H9 (cell line): Measurements from ENCODE around the gene MYO18B. TPM values are rescaled to one million over a fixed set of nuclear protein-coding genes. Genes with fewer than 3 reads are reported as not detected.

ENCODE experiments used
- DNase-seq: peaks from one replicate; pipeline ENCODE4 v3.0.0-alpha.2; 2017
- H2AFZ ChIP-seq: one replicate; pipeline ENCODE4 v1.6.1; 2013; ENCODE audit warnings: mild to moderate bottlenecking, low read length, control low read depth, moderate library complexity
- H2AK5ac ChIP-seq: 2 replicates; pipeline ENCODE4 v1.6.1; 2013; ENCODE audit warnings: low read length, control low read depth, mixed read lengths; ENCODE audit not compliant: insufficient read length
- H2BK120ac ChIP-seq: one replicate; pipeline ENCODE4 v1.6.1; 2013; ENCODE audit warnings: low read depth, mild to moderate bottlenecking, low read length, control low read depth, inconsistent platforms; ENCODE audit not compliant: poor library complexity, severe bottlenecking
- H2BK12ac ChIP-seq: 2 replicates; pipeline ENCODE4 v1.6.1; 2013; ENCODE audit warnings: low read length, control low read depth, mixed read lengths, low read depth; ENCODE audit not compliant: insufficient read length
- H2BK15ac ChIP-seq: 2 replicates; pipeline ENCODE4 v1.6.1; 2013; ENCODE audit warnings: low read depth, low read length, control low read depth
- H2BK20ac ChIP-seq: one replicate; pipeline ENCODE4 v1.6.1; 2013; ENCODE audit warnings: low read depth, mild to moderate bottlenecking, low read length, control low read depth, inconsistent platforms; ENCODE audit not compliant: poor library complexity, severe bottlenecking
- H2BK5ac ChIP-seq: 2 replicates; pipeline ENCODE4 v1.6.1; 2013; ENCODE audit warnings: low read length, control low read depth, mixed read lengths; ENCODE audit not compliant: insufficient read length
- H3K14ac ChIP-seq: 2 replicates; pipeline ENCODE4 v1.6.1; 2013; ENCODE audit warnings: low read length, control low read depth; ENCODE audit not compliant: insufficient read depth
- H3K18ac ChIP-seq: 2 replicates; pipeline ENCODE4 v1.6.1; 2013; ENCODE audit warnings: low read depth, mild to moderate bottlenecking, mixed read lengths, low read length, control low read depth; ENCODE audit not compliant: insufficient read length
- H3K23ac ChIP-seq: 2 replicates; pipeline ENCODE4 v1.6.1; 2013; ENCODE audit warnings: low read length, control low read depth, mixed read lengths, low read depth; ENCODE audit not compliant: insufficient read length
- H3K23me2 ChIP-seq: 2 replicates; pipeline ENCODE4 v1.6.1; 2013; ENCODE audit warnings: low read depth, mild to moderate bottlenecking, mixed read lengths, low read length, control low read depth; ENCODE audit not compliant: insufficient read length, poor library complexity, severe bottlenecking
- H3K27ac ChIP-seq: 2 replicates; pipeline ENCODE4 v1.5.1; 2013; ENCODE audit warnings: low read length, control low read depth, mixed read lengths, low read depth; ENCODE audit not compliant: insufficient read length
- H3K27me3 ChIP-seq: 2 replicates; pipeline ENCODE4 v1.6.1; 2013; ENCODE audit warnings: low read length, control low read depth, inconsistent platforms; ENCODE audit not compliant: insufficient read depth
- H3K4ac ChIP-seq: 2 replicates; pipeline ENCODE4 v1.6.1; 2013; ENCODE audit warnings: low read depth, mild to moderate bottlenecking, control low read depth, inconsistent platforms, low read length, moderate library complexity
- H3K4me1 ChIP-seq: 2 replicates; pipeline ENCODE4 v1.6.1; 2013; ENCODE audit warnings: low read length, control low read depth, inconsistent platforms; ENCODE audit not compliant: insufficient read depth
- H3K4me2 ChIP-seq: 2 replicates; pipeline ENCODE4 v1.6.1; 2013; ENCODE audit warnings: low read length, control low read depth, mixed read lengths; ENCODE audit not compliant: insufficient read length, insufficient read depth
- H3K56ac ChIP-seq: 2 replicates; pipeline ENCODE4 v1.6.1; 2013; ENCODE audit warnings: low read depth, mild to moderate bottlenecking, mixed read lengths, low read length, control low read depth; ENCODE audit not compliant: insufficient read length
- H3K79me1 ChIP-seq: 2 replicates; pipeline ENCODE4 v1.6.1; 2013; ENCODE audit warnings: low read depth, mild to moderate bottlenecking, moderate library complexity, low read length, control low read depth, inconsistent platforms; ENCODE audit not compliant: insufficient read depth, poor library complexity, severe bottlenecking
- H3K79me2 ChIP-seq: 2 replicates; pipeline ENCODE4 v1.6.1; 2013; ENCODE audit warnings: low read length, control low read depth, inconsistent platforms; ENCODE audit not compliant: insufficient read depth
- H3K9ac ChIP-seq: 2 replicates; pipeline ENCODE4 v1.6.1; 2013; ENCODE audit warnings: low read length, control low read depth, mixed read lengths; ENCODE audit not compliant: insufficient read length; ENCODE audit errors: extremely low read depth
- H3K9me3 ChIP-seq: one replicate; pipeline ENCODE4 v1.6.1; 2013; ENCODE audit warnings: low read depth, low read length, inconsistent platforms; ENCODE audit not compliant: control insufficient read depth
- H3T11ph ChIP-seq: one replicate; pipeline ENCODE4 v1.6.1; 2013; ENCODE audit warnings: mild to moderate bottlenecking, low read length, control low read depth, inconsistent platforms
- H4K20me1 ChIP-seq: one replicate; pipeline ENCODE4 v1.6.1; 2013; ENCODE audit not compliant: control insufficient read depth, insufficient read length, insufficient read depth
- H4K5ac ChIP-seq: 2 replicates; pipeline ENCODE4 v1.6.1; 2013; ENCODE audit warnings: low read depth, mild to moderate bottlenecking, mixed read lengths, low read length, control low read depth; ENCODE audit not compliant: insufficient read length
- H4K8ac ChIP-seq: replicated peaks from 2 replicates; pipeline ENCODE4 v1.6.1; 2013; ENCODE audit warnings: low read length, control low read depth, mixed read lengths, low read depth; ENCODE audit not compliant: insufficient read length
- H4K91ac ChIP-seq: 2 replicates; pipeline ENCODE4 v1.6.1; 2013; ENCODE audit warnings: low read depth, mild to moderate bottlenecking, moderate library complexity, mixed read lengths, low read length, control low read depth; ENCODE audit not compliant: insufficient read length
- H3K27ac Mint-ChIP-seq, 3 experiments: 2 replicates in 2 of 3; 3 replicates in 1 of 3; pipeline ENCODE4 v1.8.0; 2020 to 2021; ENCODE audit warnings: mixed read lengths in 3 of 3, mild to moderate bottlenecking in 1 of 3, moderate library complexity in 1 of 3
- H3K27me3 Mint-ChIP-seq: 2 replicates; pipeline ENCODE4 v1.8.0; 2021; ENCODE audit warnings: low read depth, mild to moderate bottlenecking, moderate library complexity, mixed read lengths
- H3K36me3 Mint-ChIP-seq, 3 experiments: 2 replicates in 2 of 3; 3 replicates in 1 of 3; pipeline ENCODE4 v1.8.0; 2020 to 2021; ENCODE audit warnings: low read depth in 3 of 3, mixed read lengths in 3 of 3; ENCODE audit not compliant: insufficient read depth in 1 of 3
- H3K4me1 Mint-ChIP-seq, 2 experiments: 2 replicates each; pipeline ENCODE4 v1.8.0; 2020; ENCODE audit warnings: mixed read lengths in 2 of 2
- H3K4me3 Mint-ChIP-seq, 2 experiments: 2 replicates in 1 of 2; 3 replicates in 1 of 2; pipeline ENCODE4 v1.8.0; 2020 to 2021; ENCODE audit warnings: mild to moderate bottlenecking in 2 of 2, mixed read lengths in 2 of 2, moderate library complexity in 1 of 2
- H3K9me3 Mint-ChIP-seq, 2 experiments: 2 replicates in 1 of 2; 3 replicates in 1 of 2; pipeline ENCODE4 v1.8.0; 2020; ENCODE audit warnings: mild to moderate bottlenecking in 2 of 2, mixed read lengths in 2 of 2, moderate library complexity in 1 of 2
- CTCF ChIP-seq: fragments of 200-600 bp; sonication (generic); conservative IDR thresholded peaks from 3 replicates; pipeline ENCODE4 v1.8.0; 2021; ENCODE audit warnings: antibody characterized with exemption, mild to moderate bottlenecking
- WGBS: extraction: QIAGEN DNeasy Blood & Tissue Kit; methylation state at CpG from one replicate; pipeline ENCODE4 v1.1.7; 2013; ENCODE audit warnings: missing lambda C conversion rate, low lambda C conversion rate, mixed read lengths; ENCODE audit not compliant: insufficient read length; ENCODE audit errors: extremely low coverage; 5-methylcytosine and 5-hydroxymethylcytosine counted together
- total RNA-seq: library from RNA; stranded (reverse); gene quantifications from 2 replicates; pipeline ENCODE4 v1.2.1, GENCODE V29; 2021

Gene MYO18B
- total RNA-seq, 1 experiment from 2014 or later, result 0.46 TPM

- no peak overlapping the region for H4K5ac ChIP-seq
- H3K4me1 Mint-ChIP-seq, result peaks cover 6 to 11% of the 10 kb centered on the region in 2 experiments; a peak in 3 of 4 replicates
- H2BK5ac ChIP-seq, result no peak overlapping the region
- H2AFZ ChIP-seq, result no peak overlapping the region
- H3K27me3 ChIP-seq, result no peaks in the 10 kb centered on the region
- no peaks in the 10 kb centered on the region for H4K20me1 ChIP-seq
- H2BK12ac ChIP-seq, result no peak overlapping the region
- H3K79me1 ChIP-seq, result no peaks in the 10 kb centered on the region
- H3K27ac ChIP-seq, result no peak overlapping the region
- H3K36me3 Mint-ChIP-seq, result peaks cover 2 to 23% (median 15%) of the 10 kb centered on the region in 3 experiments; a peak in 6 of 7 replicates
- H3K4me2 ChIP-seq, result no peak overlapping the region
- no peaks in the 10 kb centered on the region for H3K23me2 ChIP-seq
- H2BK20ac ChIP-seq, result no peak overlapping the region
- no peak overlapping the region for H3T11ph ChIP-seq
- no peak overlapping the region for H3K56ac ChIP-seq
- H3K4ac ChIP-seq, result no peak overlapping the region
- peaks cover 2% of the 10 kb centered on the region; the same call in 1 of the 2 replicates for H3K4me1 ChIP-seq
- TF ChIP-seq CTCF, result no peak
- H3K4me3 Mint-ChIP-seq, result no peak overlapping the region
- WGBS, result no CpG with 5 or more reads among the region's 2 CpGs
- no peak overlapping the region for H3K27ac Mint-ChIP-seq
- no peak overlapping the region for H3K18ac ChIP-seq
- H2AK5ac ChIP-seq, result no peak overlapping the region
- no peak overlapping the region for H4K91ac ChIP-seq
- no peaks in the 10 kb centered on the region for H3K9me3 ChIP-seq
- no peak overlapping the region for H3K14ac ChIP-seq
- no peak overlapping the region for H2BK15ac ChIP-seq
- no peaks in the 10 kb centered on the region for H3K27me3 Mint-ChIP-seq
- no peak overlapping the region for H2BK120ac ChIP-seq
- no peak overlapping the region for H4K8ac ChIP-seq
- no peak for DNase-seq
- no peaks in the 10 kb centered on the region for H3K79me2 ChIP-seq
- no peak overlapping the region for H3K23ac ChIP-seq
- no peaks in the 10 kb centered on the region for H3K9me3 Mint-ChIP-seq
- H3K9ac ChIP-seq, result no peak overlapping the region
Observed at GRCh38 chr22:25696763-25697162, 45.2 kb upstream of the MYO18B start.
